Stimulated activated CD8-positive, alpha-beta memory T cell treated with anti-CD3 and anti-CD28 coated beads, Interleukin-15, amount 100 ng/mL, for 1 hour (primary cell): Measurements from ENCODE around the gene HSP90AB1.

ENCODE experiments used
- DNase-seq: peaks from one replicate; pipeline ENCODE4 v3.0.0-alpha.2; 2020; ENCODE audit warnings: low read depth

The HSP90AB1 gene

DNA sequence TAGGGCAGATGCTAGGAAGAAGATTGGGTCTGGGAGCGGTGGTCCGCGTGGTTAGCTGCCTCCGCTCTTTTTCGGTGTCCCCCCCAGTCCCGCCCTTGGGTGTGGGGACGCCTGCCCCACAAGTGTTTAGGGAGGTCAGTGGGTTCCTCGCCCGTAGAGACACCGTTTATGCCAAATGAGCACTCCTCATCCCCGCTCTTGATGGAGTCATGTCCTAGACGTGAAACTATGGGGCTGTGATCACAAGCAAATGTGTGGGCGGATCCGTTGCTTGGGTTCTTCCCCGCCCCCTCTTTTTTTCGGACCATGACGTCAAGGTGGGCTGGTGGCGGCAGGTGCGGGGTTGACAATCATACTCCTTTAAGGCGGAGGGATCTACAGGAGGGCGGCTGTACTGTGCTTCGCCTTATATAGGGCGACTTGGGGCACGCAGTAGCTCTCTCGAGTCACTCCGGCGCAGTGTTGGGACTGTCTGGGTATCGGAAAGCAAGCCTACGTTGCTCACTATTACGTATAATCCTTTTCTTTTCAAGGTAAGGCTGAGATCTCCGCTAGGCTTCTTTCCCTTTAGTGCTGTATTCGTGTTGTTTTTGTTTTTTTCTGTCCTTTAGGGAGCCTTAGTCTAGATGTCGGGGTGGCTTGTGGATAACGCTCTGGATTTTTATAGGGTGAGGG lies at the start of gene HSP90AB1:
TSS of gene HSP90AB1 (plus strand) at position 439 of the 675 bp plus-strand sequence. CDS start 1,529 bp downstream, outside the sequence.
- DNase-seq = peak; percentile 93

DNA sequence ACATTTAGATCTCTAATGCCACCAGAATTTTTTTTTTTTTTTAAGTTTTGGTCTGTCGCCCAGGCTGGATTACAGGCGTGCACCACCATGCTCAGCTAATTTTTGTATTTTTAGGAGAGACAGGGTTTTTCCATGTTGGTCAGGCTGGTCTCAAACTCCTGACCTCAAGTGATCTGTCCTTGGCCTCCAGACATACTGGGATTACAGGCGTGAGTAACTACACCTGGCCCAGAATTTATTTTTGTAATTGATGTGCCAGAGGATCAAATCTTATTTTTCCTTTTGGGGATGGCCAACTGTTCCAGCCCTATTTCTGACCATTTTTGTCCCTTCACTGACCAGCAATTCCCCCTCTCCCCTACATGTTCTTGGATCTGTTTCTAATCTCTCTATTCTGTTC lies 48.2 kb upstream of the HSP90AB1 start:
- no peak for DNase-seq

DNA sequence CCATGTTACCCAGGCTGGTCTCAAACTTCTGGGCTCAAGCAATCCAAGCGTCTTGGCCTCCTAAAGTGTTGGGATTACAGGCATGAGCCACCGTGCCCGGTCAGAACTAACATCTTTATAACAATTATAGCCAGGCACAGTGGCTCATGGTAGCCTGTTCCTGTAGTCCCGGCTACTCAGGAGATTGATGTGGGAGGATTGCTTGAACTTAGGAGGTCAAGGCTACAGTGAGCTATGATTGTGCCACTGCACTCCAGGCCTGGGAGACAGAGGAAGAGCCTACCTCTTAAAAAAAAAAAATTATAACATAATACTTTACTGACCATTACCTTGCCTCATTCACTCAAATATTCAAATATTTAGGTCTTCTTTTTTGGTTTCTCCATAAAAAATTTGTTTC lies 47.0 kb upstream of the HSP90AB1 start:
- DNase-seq = no peak

DNA sequence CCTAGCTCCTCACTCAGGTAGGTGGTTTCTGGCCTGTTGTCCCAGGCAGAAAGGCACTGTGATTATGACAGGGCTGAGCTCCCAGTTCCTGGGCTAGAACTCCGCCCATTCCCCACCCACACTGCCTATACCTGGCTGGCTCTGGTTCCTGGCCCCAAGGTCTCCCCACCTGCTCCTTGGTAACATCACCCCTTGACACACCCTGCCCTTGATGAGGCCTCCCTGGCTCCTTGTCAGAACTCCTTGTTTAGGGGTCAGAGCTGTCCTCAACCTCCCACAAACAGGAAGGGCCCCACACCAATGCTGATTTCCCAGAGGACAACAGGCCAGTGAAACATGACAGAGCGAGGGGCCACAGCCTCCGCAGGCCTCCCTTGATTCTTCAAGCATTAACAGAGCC lies 45.7 kb upstream of the HSP90AB1 start:
- DNase-seq = no peak

DNA sequence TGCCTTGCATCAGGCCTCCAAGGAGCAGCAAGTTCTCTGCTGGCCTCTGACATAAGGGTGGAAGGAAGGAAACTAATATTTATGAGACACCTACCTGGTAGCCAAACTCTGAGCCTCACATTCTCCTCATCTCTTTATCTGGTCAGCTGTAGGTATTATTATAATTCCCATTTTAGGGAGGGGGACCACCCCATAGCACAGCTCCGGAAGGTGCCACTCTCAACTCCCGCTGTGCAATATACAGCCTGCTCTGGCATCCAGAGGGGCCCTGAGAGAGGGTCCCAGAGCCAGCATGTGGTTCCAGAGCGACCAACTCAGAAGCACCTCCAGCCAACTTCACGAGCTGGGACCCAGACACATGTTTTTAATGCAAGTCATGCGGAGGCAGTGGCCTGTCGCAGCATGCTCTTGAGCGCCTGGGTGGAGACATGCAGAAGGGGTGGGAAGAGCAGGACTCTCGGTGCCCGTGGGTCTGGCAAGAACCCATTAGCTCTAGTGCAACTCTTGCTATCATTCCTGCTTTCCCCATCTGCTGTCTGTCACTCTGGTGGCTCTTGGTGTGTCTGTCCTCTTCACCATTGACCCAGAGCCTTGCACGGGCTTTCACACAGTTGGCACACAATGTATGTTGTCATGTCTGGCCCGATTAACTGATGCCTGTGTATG lies 45.1 kb upstream of the HSP90AB1 start:
- DNase-seq = no peak

DNA sequence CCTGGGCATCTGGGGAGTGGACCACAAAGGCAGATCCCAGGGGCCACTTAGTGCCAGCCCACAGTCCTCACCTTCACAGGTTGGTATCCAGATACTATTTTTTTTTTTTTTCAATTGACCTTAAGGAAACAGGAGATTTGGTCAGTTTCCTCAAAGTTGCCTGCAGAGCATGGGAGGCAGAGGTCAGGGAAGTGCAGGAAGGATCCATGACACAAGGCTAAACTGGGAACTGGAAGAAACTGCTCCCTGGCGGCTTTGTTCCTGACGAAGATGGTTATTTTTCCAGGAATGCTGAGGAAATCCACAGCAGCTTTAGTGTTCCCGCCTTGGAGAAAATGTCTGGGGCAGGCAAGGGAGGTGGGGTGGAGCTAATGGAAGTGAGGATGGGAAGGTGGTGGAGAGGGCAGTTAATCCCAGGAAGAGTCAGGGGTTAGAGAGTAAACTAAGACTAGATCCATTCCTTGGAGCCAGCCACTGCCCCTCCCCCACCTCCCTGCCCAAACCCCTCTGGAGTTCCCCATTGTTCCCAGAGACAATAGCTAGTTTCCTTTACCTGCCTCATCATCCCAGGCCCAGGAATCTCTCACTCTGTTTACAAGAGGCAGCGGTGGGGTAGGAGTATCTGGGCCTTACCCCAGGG lies 44.4 kb upstream of the HSP90AB1 start:
- no peak for DNase-seq

DNA sequence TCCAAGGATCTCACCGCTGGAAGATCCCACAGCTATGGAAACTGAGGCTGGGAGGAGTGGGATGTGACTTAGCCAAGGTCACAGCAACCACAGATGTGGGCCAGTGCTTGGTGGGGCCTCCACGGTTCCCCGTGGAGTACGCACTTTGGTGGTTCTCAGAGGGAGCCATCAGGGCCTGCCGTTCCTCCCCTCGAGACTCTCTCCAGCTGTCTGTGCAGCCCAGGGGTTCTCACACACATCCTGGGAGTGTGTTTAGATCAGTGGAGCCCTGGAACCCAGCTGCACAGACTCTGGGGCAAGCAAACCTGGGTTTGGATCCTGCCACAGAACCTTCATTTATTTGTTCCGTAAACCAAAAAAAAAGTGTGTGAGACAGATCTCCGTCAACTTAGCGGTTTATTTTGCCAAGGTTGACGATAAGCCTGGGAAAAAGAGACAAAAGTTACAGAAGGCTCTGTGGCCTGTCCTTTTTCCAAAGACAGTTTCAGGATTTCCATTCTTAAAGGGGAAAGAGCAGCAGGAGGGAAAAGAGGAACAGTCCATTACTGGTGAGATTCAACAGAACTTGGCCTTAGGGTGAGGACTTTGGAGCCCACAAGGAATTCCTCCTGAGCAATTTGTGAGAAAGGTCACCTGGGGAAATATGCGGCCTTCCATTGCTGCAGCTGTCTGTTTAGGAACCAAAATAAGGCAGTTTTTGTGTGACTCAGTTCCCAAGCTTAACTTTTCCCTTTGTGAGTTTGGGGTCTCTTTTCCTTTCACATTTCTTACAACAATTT lies 43.7 kb upstream of the HSP90AB1 start:
- DNase-seq = no peak

DNA sequence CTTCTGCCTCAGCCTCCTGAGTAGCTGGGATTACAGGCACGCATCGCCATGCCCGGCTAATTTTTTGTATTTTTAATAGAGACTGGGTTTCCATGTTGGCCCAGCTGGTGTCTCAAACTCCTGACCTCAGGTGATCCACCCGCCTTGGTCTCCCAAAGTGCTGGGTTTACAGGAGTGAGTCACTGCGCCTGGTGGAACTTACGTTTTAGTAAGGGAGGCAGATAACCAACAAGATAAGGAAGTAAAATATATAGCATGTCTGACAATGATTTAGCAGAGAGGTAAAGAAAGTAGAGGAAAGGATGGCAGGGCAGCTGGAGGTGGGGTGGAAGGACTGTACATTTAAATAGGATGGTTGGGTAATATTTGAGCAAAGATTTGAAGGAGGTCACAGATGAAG lies 42.9 kb upstream of the HSP90AB1 start:
- no peak for DNase-seq

DNA sequence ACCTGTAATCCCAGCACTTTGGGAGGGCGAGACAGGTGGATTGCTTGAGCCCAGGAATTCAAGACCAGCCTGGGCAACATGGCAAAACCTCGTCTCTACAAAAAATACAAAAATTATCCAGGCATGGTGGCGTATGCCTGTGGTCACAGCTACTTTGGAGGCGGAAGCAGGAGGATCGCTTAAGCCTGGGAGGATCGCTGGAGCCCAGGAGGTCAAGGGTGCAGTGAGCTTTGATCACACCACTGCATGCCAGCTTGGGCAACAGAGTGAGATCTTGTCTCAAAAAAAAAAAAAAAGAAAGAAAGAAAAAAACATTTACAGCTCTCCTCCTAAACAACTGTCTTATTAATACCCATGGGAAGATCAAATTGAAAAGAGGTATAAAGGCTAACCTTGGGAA lies 38.9 kb upstream of the HSP90AB1 start:
- DNase-seq = no peak

DNA sequence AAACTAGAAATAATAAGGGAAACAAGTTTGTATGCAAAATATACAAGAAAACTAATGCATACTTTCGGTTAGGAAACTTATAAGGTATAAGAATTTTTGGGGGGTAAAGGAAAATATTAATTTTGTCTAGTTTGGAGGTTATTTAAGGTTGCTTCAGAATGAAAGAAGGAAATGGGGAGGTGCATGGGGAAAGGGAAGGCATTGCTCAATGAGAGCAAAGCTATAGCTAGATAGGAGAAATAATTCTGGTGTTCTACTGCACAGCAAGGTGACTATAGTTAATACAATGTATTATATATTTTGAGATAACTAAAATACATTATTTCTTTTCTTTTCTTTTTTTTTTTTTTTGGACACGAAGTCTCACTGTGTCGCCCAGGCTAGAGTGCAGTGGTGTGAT lies 35.6 kb upstream of the HSP90AB1 start:
- DNase-seq = no peak

DNA sequence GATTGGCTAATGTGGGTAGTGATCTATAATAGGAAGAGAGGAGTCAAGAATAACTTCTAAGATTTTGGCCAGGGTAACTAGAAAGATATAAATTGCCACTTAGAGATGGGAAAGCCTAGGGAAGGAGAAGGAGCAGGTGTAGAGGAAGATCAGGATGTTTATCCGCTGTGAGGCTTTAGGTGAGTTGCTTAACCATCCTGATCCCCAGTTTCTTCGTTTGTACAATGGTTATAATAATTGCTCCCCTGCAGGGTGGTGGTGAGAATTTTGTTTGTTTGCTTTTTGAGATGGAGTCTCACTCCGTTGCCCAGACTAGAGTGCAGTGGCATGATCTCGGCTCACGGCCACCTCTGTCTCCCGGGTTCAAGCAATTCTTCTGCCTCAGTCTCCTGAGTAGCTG lies 32.6 kb upstream of the HSP90AB1 start:
- no peak for DNase-seq

DNA sequence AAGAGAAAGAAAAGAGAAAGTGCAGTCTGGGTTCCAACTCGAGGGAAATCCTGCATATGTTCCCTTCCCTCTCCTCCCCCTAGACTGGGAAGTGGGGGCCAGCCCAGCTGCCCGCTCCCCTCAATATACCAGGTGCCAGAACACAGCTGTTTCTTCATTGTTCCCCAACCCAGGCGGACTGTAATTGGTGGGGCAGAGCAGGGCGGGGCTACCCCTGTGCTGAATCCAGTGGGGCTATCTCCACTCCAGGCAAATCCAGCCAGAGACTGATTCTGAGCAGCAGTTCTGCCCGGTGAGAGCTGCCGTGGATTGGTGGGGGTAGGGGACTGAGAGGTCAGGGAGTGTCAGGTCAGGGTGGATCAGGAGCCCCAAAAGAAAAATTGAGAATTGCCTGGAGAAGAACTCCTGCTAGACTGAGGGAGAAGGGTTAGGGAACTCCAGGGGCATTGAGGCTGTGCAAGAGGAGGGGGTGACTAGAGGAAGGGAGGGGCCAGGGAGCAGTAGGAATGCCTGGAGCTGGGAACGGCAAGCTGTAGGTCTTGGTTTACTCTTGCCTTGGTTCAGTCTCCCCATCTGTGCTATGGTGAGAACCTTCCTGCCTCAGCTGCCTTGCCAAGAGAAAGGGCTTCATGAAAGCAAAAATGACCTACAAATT lies 30.1 kb upstream of the HSP90AB1 start, which contains the start of gene MYMX:
TSS of gene MYMX (plus strand) at position 250 of the 655 bp plus-strand sequence. CDS start 546 bp downstream, outside the sequence.
- DNase-seq = no peak

DNA sequence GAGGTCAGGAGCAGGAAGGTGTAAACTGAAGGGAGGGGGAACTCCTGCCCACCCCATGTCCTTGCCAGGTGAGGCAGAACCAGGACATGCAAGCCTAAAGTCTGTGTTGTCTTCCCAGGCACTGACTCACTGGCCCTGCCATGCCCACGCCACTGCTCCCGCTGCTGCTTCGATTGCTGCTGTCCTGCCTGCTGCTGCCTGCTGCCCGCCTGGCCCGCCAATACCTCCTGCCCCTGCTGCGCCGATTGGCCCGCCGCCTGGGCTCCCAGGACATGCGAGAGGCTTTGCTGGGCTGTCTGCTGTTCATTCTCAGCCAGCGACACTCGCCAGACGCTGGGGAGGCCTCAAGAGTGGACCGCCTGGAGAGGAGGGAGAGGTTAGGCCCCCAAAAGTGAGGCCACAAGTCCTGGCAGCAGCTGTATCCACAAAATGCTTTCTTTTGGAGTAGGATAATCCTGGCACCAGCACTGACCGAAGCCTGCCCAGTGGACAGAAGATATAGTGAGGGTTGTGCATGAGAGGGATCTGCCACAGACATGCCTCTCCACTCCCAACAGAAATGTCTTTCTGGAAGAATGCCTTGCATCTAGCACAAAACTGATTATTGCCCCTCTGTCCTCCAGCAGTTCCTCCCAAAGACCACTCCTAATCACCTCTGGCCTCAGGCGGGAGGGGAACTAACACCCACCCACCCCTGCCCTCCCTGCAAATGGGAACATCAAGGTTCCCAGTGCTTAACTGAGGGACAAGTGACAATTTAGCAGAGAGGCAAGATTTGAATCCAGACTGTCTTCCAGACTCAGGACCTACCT lies 29.4 kb upstream of the HSP90AB1 start:
- no peak for DNase-seq

DNA sequence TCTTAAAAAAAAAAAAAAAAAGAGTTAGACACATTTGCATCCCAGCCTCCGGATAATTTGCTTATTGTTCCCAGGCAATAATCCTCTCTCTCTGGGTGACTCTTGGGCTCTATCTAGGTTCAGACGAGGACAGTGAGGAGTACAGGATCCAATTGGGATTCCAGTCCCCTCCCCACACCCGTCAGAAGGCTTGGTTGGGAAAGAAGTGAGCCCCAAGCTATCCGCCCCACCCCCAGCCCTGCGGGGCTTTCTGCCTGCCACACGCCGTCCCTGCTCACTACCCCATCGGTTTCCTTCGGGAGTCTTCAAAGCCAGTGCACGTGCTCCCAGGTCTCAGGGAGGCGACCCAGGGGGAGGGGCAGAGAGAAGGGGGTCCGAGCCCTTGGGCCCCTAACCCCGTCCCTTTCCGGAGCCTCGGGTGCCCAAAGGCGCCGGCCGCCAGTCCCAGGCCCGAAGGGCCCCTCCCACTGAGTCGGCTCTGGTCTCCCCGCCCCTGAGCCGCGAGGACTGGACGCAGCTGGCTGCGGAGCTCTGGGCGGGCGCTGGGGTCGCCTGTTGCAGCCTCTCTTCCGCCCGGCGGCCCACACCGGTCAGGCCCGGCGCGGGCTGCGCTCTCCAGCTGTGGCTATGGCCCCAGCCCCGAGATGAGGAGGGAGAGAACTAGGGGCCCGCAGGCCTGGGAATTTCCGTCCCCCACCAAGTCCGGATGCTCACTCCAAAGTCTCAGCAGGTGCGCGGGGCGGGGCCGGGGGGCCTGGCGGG lies 27.7 kb upstream of the HSP90AB1 start:
- no peak for DNase-seq

DNA sequence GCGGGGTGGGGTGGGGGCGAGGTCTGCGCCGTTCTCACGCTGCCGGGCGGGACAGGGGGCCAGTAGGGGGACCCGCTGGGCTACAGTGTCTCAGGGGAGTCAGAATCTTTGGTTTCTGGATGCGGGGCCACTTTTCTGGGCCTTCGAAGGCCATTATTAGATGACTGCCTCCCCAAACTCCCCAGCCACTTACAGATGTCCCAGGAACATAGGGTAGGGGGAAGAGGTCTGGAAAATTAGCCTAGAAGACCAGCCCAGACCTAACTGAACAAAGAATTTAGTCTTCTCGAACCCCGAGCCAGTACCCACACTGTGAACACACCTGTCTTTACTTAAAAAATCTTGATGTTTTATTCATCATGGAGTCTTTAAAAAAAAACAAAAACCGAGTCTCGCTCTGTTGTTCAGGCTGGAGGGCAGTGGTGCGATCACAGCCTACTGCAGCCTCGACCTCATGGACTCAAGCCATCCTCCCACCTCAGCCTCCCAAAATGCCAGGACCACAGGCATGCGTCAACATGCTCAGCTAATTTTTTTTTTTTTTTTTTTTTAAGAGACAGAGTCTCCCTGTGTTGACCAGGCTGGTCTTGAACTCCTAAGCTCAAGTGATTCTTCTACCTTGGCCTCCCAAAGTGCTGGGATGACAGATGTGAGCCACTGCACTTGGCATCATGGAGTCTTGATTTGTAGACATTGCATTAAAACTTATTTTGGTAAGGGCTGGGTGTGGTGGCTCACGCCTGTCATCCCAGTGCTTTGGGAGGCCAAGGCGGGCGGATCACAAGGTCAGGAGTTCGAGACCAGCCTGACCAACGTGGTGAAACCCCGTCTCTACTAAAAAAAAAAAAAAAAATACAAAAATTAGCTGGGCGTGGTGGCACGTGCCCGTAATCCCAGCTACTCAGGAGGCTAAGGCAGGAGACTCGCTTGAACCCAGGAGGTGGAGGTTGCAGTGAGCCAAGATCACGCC lies 26.8 kb upstream of the HSP90AB1 start:
- DNase-seq = no peak

DNA sequence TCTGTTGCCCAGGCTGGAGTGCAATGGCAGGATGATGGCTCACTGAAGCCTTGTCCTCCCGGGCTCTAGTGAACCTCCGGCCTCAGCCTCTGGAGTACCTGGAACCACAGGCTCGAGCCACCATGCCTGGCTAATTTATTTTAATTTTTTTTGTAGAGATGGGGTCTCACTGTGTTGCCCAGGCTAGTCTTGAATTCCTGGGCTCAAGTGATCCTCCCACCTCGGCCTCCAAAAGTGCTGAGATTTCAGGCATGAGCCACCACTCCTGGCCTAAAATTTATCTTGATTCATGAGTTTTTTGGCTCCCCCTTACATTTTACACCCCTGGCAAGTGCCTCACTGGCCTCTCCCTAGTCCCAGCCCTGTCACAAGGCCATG lies 26.0 kb upstream of the HSP90AB1 start:
- DNase-seq = no peak

DNA sequence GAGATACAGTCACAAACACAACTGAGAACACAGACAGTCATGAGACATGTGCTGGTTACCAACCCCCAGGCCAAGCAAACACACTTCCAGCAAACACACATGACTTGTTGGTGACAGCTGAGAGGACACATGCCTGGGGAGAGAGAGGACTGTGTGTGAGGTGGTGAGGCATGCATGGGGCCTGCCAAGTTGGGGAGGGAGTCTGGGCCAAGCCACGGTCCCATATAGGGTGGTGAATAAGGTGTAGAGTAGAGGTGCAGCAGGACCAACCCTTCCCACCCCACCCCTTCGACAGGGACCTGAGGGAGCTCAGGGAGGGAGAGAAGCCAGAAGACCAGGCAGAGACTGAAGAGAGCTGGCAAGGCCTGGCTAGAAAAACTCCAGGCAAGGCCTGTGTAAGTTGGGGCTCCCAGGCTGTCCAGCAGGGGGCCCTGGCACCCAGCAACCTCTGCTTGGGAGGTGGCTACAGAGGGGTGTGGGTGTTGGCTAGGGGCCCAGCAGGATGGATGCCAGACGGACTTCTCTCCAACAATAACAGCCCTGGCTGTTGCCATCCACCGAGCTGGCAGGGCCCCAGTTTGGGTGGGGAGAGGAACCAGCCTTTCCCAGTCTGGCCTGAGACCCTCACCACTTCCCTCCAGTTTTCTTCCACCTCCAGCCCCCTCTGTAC lies 25.5 kb upstream of the HSP90AB1 start:
- DNase-seq = peak; percentile 54

DNA sequence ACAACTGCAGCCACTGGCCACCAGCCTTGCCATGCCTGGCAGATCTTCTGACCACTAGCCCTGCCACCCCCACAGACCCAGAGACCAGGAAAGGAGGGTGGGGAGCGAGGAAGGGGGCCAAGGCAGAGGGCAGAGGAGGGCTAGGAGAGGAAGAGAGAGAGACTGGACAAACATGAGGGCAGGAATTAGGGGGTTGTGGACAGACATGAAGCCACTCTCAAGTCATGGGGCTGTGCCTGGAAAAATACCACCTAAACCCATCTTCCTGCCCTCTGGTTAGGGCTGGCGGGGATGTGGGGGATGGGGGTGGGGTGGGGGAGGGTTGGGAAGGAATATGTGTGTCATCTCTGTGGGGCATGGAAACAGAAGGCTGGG lies 25.0 kb upstream of the HSP90AB1 start:
- DNase-seq = no peak
